NCI-H82 treated with DMSO at 0.1 percent for 48 hours (cell line): ENCODE data around the gene ANKLE1.
A peak's percentile ranks its signal among the peaks of the same experiment; 100 is the strongest.
"Not testable (repeated sequence)": the region's sequence is repeated elsewhere in the genome, so short reads cannot be mapped to it uniquely, and the experiment has no call there.

Source experiments
- DNase-seq: peaks from one replicate; lab custom pipeline; 2025; ENCODE audit not compliant: unreplicated experiment; lab: John Stamatoyannopoulos, UW

ANKLE1 gene

GRCh38 chr19:17282488-17283125, 906 bp downstream of the ANKLE1 start:
- DNase-seq, result peak; percentile 85

- no peak for DNase-seq
Observed at GRCh38 chr19:17283504-17283996, 1.8 kb downstream of the ANKLE1 start.

GRCh38 chr19:17285415-17286135, 3.9 kb downstream of the ANKLE1 start:
- no peak for DNase-seq

- no peak for DNase-seq
Observed at GRCh38 chr19:17286263-17286662, 4.6 kb downstream of the ANKLE1 start.

- DNase-seq, result no peak
Observed at GRCh38 chr19:17286752-17287151, 5.1 kb downstream of the ANKLE1 start.

GRCh38 chr19:17289489-17289888, 7.8 kb downstream of the ANKLE1 start:
- DNase-seq, result peak; percentile 77

GRCh38 chr19:17292301-17293074, 10.8 kb downstream of the ANKLE1 start:
- DNase-seq, result peak; percentile 90

GRCh38 chr19:17293605-17294004, 11.9 kb downstream of the ANKLE1 start:
- DNase-seq, result no peak

- peak; percentile 36 for DNase-seq
Observed at GRCh38 chr19:17294051-17294891, 12.6 kb downstream of the ANKLE1 start.

GRCh38 chr19:17295551-17295950, 13.8 kb downstream of the ANKLE1 start:
- not testable (repeated sequence) for DNase-seq

- DNase-seq, result no peak
Observed at GRCh38 chr19:17296273-17296672, 14.6 kb downstream of the ANKLE1 start.

- DNase-seq, result no peak
Observed at GRCh38 chr19:17296976-17297375, 15.3 kb downstream of the ANKLE1 start.

GRCh38 chr19:17300992-17301619, 19.4 kb downstream of the ANKLE1 start:
- DNase-seq, result no peak

GRCh38 chr19:17302391-17303166, 20.9 kb downstream of the ANKLE1 start:
- DNase-seq, result no peak

GRCh38 chr19:17303167-17303939, 21.7 kb downstream of the ANKLE1 start, which contains the start of gene ABHD8:
Gene ABHD8, minus strand, starts transcription at chr19:17303425. Its CDS starts 1,809 bp downstream, at chr19:17301616.
- peak; percentile 93 for DNase-seq

- DNase-seq, result no peak
Observed at GRCh38 chr19:17303940-17304267, 22.2 kb downstream of the ANKLE1 start.

GRCh38 chr19:17304386-17305215, 22.9 kb downstream of the ANKLE1 start:
- DNase-seq, result no peak

- DNase-seq, result no peak
Observed at GRCh38 chr19:17305216-17305516, 23.5 kb downstream of the ANKLE1 start.
